CD8-positive, alpha-beta memory T cell (primary cell): ENCODE results near the gene EFHD2. TPM values are rescaled to one million over a fixed set of nuclear protein-coding genes. Genes with fewer than 3 reads are reported as not detected.
"Not testable (repeated sequence)": the region's sequence is repeated elsewhere in the genome, so short reads cannot be mapped to it uniquely, and the experiment has no call there.

Experiments
- CTCF ChIA-PET: fragments of 350-600 bp; sonication (Branson Sonifier 250); formaldehyde crosslinking; loops from one replicate; lab custom pipeline; 2021; ENCODE audit warnings: antibody characterized with exemption; lab: Charles Lee
- POLR2A ChIA-PET: fragments of 350-600 bp; sonication (Branson Sonifier 250); formaldehyde crosslinking; loops from one replicate; lab custom pipeline; 2021; ENCODE audit warnings: antibody characterized with exemption; lab: Charles Lee
- DNase-seq, 5 donors: peaks; one replicate each; pipeline versions ENCODE4 v3.0.0 to v3.0.0-alpha.2; 2020 to 2022; ENCODE audit warnings: mixed read lengths in 1 of 5
- H3K27ac ChIP-seq: one replicate; pipeline ENCODE4 v1.7.0; 2013; ENCODE audit warnings: low read depth, mild to moderate bottlenecking, low read length, moderate library complexity
- H3K27me3 ChIP-seq: 2 replicates; pipeline ENCODE4 v1.7.0; 2013; ENCODE audit warnings: low read length, mild to moderate bottlenecking; ENCODE audit not compliant: insufficient read depth, poor library complexity, severe bottlenecking
- H3K36me3 ChIP-seq: 2 replicates; pipeline ENCODE4 v1.7.0; 2013; ENCODE audit warnings: mild to moderate bottlenecking, low read length, moderate library complexity; ENCODE audit not compliant: insufficient read depth
- H3K4me1 ChIP-seq: 2 replicates; pipeline ENCODE4 v1.7.0; 2013; ENCODE audit warnings: mild to moderate bottlenecking, low read length, moderate library complexity; ENCODE audit not compliant: insufficient read depth
- H3K4me3 ChIP-seq: 2 replicates; pipeline ENCODE4 v1.7.0; 2013; ENCODE audit warnings: mild to moderate bottlenecking, low read length
- H3K9me3 ChIP-seq: 2 replicates; pipeline ENCODE4 v1.7.0; 2013; ENCODE audit warnings: mild to moderate bottlenecking, low read length
- H3K27ac Mint-ChIP-seq, 8 donors: one replicate each; pipeline ENCODE4 v1.8.0; 2020 to 2021; ENCODE audit warnings: mixed read lengths in 8 of 8, mild to moderate bottlenecking in 6 of 8, inconsistent platforms in 3 of 8, moderate library complexity in 3 of 8
- H3K27me3 Mint-ChIP-seq, 2 donors: one replicate each; pipeline ENCODE4 v1.8.0; 2020 to 2021; ENCODE audit warnings: mixed read lengths in 2 of 2, mild to moderate bottlenecking in 1 of 2, moderate library complexity in 1 of 2
- H3K36me3 Mint-ChIP-seq, 3 donors: one replicate each; pipeline ENCODE4 v1.8.0; 2020 to 2021; ENCODE audit warnings: mixed read lengths in 3 of 3, inconsistent platforms in 1 of 3, mild to moderate bottlenecking in 1 of 3
- H3K4me1 Mint-ChIP-seq, 3 donors: one replicate each; pipeline ENCODE4 v1.8.0; 2020 to 2021; ENCODE audit warnings: mixed read lengths in 3 of 3, inconsistent platforms in 1 of 3, mild to moderate bottlenecking in 1 of 3
- H3K4me3 Mint-ChIP-seq, 7 donors: one replicate each; pipeline ENCODE4 v1.8.0; 2020 to 2021; ENCODE audit warnings: mixed read lengths in 7 of 7, mild to moderate bottlenecking in 6 of 7, moderate library complexity in 4 of 7, inconsistent platforms in 2 of 7
- H3K9me3 Mint-ChIP-seq, 5 donors: one replicate each; pipeline ENCODE4 v1.8.0; 2020 to 2022; ENCODE audit warnings: mixed read lengths in 5 of 5, mild to moderate bottlenecking in 3 of 5, moderate library complexity in 2 of 5, inconsistent platforms in 1 of 5
- polyA plus RNA-seq: library from polyadenylated mRNA; unstranded; fragments of 300-500 nt; fragmentation: Illumina TruSeq; gene quantifications from one replicate; pipeline ENCODE4 v1.2.3, GENCODE V29; 2021
- total RNA-seq, 2 experiments: library from RNA; stranded (reverse); gene quantifications; one replicate each; pipeline ENCODE4 v1.2.3, GENCODE V29; 2021

EFHD2 gene
- total and polyA plus RNA-seq, 3 experiments from 2014 or later = 64.7 to 154 (median 67.9) TPM

- H3K27me3 ChIP-seq = no peaks in the 10 kb centered on the region
- ChIA-PET POLR2A (no interaction called here), CTCF (no interaction called here)
- no peaks in the 10 kb centered on the region for H3K36me3 ChIP-seq
- H3K4me1 ChIP-seq = no peaks in the 10 kb centered on the region
- Mint-ChIP-seq H3K9me3 (no peaks in the 10 kb centered on the region), H3K36me3 (no peaks in the 10 kb centered on the region), H3K4me3 (no peak within 1 kb of the TSS), H3K27ac (no peak within 1 kb of the TSS), H3K4me1 (no peaks in the 10 kb centered on the region), H3K27me3 (peaks cover 7 to 8% of the 10 kb centered on the region in 2 donors)
- no peaks in the 10 kb centered on the region for H3K9me3 ChIP-seq
- DNase-seq = no peak
- no peak within 1 kb of the TSS for H3K4me3 ChIP-seq
- H3K27ac ChIP-seq = no peak within 1 kb of the TSS
Measured at GRCh38 chr1:15456313-15456954, 46.7 kb downstream of the EFHD2 start, which contains the start of gene CELA2A. TSS of gene CELA2A (plus strand) at chr1:15456732. CDS start at chr1:15456754, 22 bp downstream.

- Mint-ChIP-seq H3K27ac (no peak overlapping the region), H3K4me3 (no peak overlapping the region), H3K4me1 (no peaks in the 10 kb centered on the region), H3K36me3 (no peaks in the 10 kb centered on the region), H3K9me3 (no peaks in the 10 kb centered on the region), H3K27me3 (peaks cover 7 to 8% of the 10 kb centered on the region in 2 donors)
- Histone ChIP-seq H3K4me1 (no peaks in the 10 kb centered on the region), H3K4me3 (no peak overlapping the region), H3K27ac (no peak overlapping the region), H3K27me3 (no peaks in the 10 kb centered on the region), H3K9me3 (no peaks in the 10 kb centered on the region), H3K36me3 (no peaks in the 10 kb centered on the region)
- no peak for DNase-seq
- ChIA-PET POLR2A (no interaction called here), CTCF (no interaction called here)
Measured at GRCh38 chr1:15457585-15457984, 47.9 kb downstream of the EFHD2 start.

DNA sequence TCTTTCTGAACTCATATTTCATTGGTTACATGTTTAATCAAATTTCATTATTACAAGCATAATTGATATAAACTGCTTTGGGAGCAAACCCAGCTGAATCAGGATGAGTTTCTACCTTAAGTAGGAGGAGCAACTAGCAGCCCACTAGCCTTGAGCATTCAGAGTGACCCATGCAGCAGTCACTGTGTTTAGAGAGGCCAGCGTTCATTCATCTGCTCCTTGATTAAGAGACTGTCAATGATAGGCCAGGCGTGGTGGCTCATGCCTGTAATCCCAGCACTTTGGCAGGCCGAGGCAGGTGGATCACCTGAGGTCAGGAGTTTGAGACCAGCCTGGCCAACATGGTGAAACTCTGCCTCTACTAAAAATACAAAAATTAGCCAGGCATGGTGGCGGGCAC is 48.7 kb downstream of the EFHD2 start:
- H3K9me3 Mint-ChIP-seq, CTCF ChIA-PET, H3K27ac Mint-ChIP-seq, H3K27me3 ChIP-seq, H3K9me3 ChIP-seq, H3K27ac ChIP-seq, H3K27me3 Mint-ChIP-seq, H3K4me3 Mint-ChIP-seq, H3K4me1 ChIP-seq, H3K4me1 Mint-ChIP-seq, H3K36me3 Mint-ChIP-seq, DNase-seq, H3K4me3 ChIP-seq, H3K36me3 ChIP-seq: not testable (repeated sequence)
- POLR2A ChIA-PET = interaction anchor here (0.7 kb wide), 1 partner anchor 440 kb away, joined by 5 read pairs; no protein-coding TSS in a partner anchor

GRCh38 chr1:15459771-15460707 is 50.4 kb downstream of the EFHD2 start:
- H3K9me3 Mint-ChIP-seq = no peaks in the 10 kb centered on the region
- H3K36me3 ChIP-seq = no peaks in the 10 kb centered on the region
- ChIA-PET CTCF (no interaction called here), POLR2A (no interaction called here)
- no peaks in the 10 kb centered on the region for H3K9me3 ChIP-seq
- peaks cover 11 to 12% of the 10 kb centered on the region in 2 donors for H3K27me3 Mint-ChIP-seq
- H3K4me3 Mint-ChIP-seq = no peak overlapping the region
- no peaks in the 10 kb centered on the region for H3K36me3 Mint-ChIP-seq
- H3K4me3 ChIP-seq = no peak overlapping the region
- H3K4me1 Mint-ChIP-seq = no peaks in the 10 kb centered on the region
- H3K27me3 ChIP-seq = no peaks in the 10 kb centered on the region
- H3K27ac ChIP-seq = no peak overlapping the region
- no peak overlapping the region for H3K27ac Mint-ChIP-seq
- no peak for DNase-seq
- H3K4me1 ChIP-seq = no peaks in the 10 kb centered on the region

- Histone ChIP-seq H3K9me3 (no peaks in the 10 kb centered on the region), H3K4me1 (no peaks in the 10 kb centered on the region), H3K27me3 (no peaks in the 10 kb centered on the region), H3K27ac (no peak overlapping the region), H3K36me3 (no peaks in the 10 kb centered on the region), H3K4me3 (no peak overlapping the region)
- ChIA-PET CTCF (interaction anchor here (1.4 kb wide), 1 partner anchor 10 kb away, joined by 4 read pairs; no protein-coding TSS in a partner anchor), POLR2A (no interaction called here)
- Mint-ChIP-seq H3K4me1 (no peaks in the 10 kb centered on the region), H3K27me3 (peaks cover 11 to 15% of the 10 kb centered on the region in 2 donors), H3K9me3 (no peaks in the 10 kb centered on the region), H3K36me3 (no peaks in the 10 kb centered on the region), H3K27ac (no peak overlapping the region), H3K4me3 (no peak overlapping the region)
- no peak for DNase-seq
Measured at GRCh38 chr1:15460708-15461095, 51.0 kb downstream of the EFHD2 start.

GRCh38 chr1:15463064-15463800 is 53.5 kb downstream of the EFHD2 start:
- H3K4me1 ChIP-seq, H3K36me3 ChIP-seq, H3K27ac ChIP-seq, POLR2A ChIA-PET, H3K27me3 ChIP-seq, H3K9me3 Mint-ChIP-seq, H3K36me3 Mint-ChIP-seq, H3K4me3 Mint-ChIP-seq, H3K9me3 ChIP-seq, H3K4me3 ChIP-seq, CTCF ChIA-PET, DNase-seq, H3K4me1 Mint-ChIP-seq: not testable (repeated sequence)
- peak overlapping the region in 1 of 8 donors; percentile 57 for H3K27ac Mint-ChIP-seq
- peaks cover 10 to 15% of the 10 kb centered on the region in 2 donors for H3K27me3 Mint-ChIP-seq

GRCh38 chr1:15463926-15464322 is 54.2 kb downstream of the EFHD2 start:
- DNase-seq, H3K4me3 Mint-ChIP-seq, H3K4me1 Mint-ChIP-seq, H3K27ac ChIP-seq, POLR2A ChIA-PET, H3K36me3 Mint-ChIP-seq, H3K4me3 ChIP-seq, H3K4me1 ChIP-seq, H3K9me3 ChIP-seq, H3K9me3 Mint-ChIP-seq, H3K27ac Mint-ChIP-seq, CTCF ChIA-PET, H3K27me3 ChIP-seq, H3K36me3 ChIP-seq: not testable (repeated sequence)
- peaks cover 13 to 15% of the 10 kb centered on the region in 2 donors for H3K27me3 Mint-ChIP-seq

DNA sequence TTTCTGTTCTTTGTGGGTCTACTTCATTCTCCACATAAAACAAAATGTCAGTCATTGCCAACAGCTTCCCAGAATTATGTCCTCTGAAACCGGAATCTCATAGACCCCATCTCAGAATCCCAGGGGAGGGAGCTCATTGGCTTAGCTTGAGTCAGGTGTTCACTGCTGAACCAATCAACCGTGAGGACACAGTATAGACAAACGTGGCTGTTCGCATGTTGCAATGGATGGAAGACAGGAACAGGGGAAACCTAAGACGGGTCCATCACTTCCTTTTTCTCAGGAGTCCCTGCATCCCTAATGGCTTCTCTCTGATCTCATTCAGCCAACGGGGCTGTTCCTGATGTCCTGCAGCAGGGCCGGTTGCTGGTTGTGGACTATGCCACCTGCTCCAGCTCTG is 56.0 kb downstream of the EFHD2 start:
- POLR2A ChIA-PET = no interaction called here
- H3K9me3 Mint-ChIP-seq = no peaks in the 10 kb centered on the region
- no peaks in the 10 kb centered on the region for H3K9me3 ChIP-seq
- no peak overlapping the region for H3K27ac Mint-ChIP-seq
- H3K36me3 Mint-ChIP-seq = no peaks in the 10 kb centered on the region
- no peak overlapping the region for H3K4me3 Mint-ChIP-seq
- DNase-seq = no peak
- no peaks in the 10 kb centered on the region for H3K4me1 ChIP-seq
- CTCF ChIA-PET = no interaction called here
- H3K4me1 Mint-ChIP-seq = no peaks in the 10 kb centered on the region
- no peaks in the 10 kb centered on the region for H3K36me3 ChIP-seq
- H3K27ac ChIP-seq = no peak overlapping the region
- H3K4me3 ChIP-seq = no peak overlapping the region
- H3K27me3 ChIP-seq = no peaks in the 10 kb centered on the region
- peaks cover 10% of the 10 kb centered on the region in 2 donors for H3K27me3 Mint-ChIP-seq
